ENCODE data around the gene LRRFIP2.

GRCh38 chr3:37143821-37144220 lies 30.6 kb downstream of the LRRFIP2 start:
- no peak for TF ChIP-seq CTCF (conservative IDR thresholded peaks at IDR 0.05)
- no peak for TF ChIP-seq EZH2 (IDR thresholded peaks at IDR 0.05; ENCODE audit: low read depth)

Data from PC-9 (cell line).